Stimulated activated CD4-positive, alpha-beta T cell treated with anti-CD3 and anti-CD28 coated beads, Interleukin-4, amount 100 ng/mL, for 4 hours (primary cell): ENCODE measurements around the gene TMEM184B.
"Not testable (repeated sequence)": the region's sequence is repeated elsewhere in the genome, so short reads cannot be mapped to it uniquely, and the experiment has no call there.

ENCODE experiments used
- DNase-seq, 2 experiments: peaks; one replicate each; pipeline ENCODE4 v3.0.0-alpha.2; 2020

The TMEM184B gene

DNA sequence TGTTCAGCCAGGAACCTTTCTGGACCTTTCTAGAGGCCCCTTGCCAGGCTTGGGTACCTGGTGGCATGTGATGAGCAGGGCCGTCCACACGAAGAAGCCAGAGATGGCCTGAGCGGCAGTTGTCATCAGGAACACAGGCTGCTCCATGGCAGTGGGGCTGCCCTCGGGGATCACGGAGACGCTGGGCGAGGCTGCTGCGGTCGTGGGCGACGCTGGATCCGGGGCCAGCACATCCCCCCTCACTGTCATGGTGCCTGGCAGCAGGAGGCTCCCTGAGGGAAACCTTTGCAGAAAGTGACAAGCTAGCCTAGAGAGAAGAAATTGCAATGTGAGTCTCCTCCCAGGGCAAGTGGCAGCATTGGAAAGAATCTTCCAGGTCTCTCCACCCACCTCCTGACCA, 25.1 kb downstream of the TMEM184B start:
- no peak for DNase-seq

DNA sequence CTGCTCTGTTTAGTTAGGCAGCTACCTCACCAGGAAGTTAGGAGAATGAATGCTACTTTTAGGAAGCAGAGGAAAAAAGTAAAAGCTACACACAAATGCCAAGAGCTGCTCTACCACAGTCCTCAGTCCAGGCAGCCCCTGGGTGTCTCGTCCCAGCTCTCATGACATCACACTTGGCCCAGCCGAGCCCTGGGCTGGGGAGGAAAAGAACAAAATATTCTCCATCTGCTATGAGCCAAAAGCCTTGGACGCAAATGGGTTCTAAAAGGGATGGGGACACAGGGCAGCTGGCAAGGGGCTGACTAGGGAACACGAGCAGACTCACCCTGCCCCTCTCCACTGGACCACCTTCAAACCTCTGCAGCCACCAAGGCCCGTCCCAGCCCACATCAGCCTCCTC, 26.1 kb downstream of the TMEM184B start:
- DNase-seq = no peak

DNA sequence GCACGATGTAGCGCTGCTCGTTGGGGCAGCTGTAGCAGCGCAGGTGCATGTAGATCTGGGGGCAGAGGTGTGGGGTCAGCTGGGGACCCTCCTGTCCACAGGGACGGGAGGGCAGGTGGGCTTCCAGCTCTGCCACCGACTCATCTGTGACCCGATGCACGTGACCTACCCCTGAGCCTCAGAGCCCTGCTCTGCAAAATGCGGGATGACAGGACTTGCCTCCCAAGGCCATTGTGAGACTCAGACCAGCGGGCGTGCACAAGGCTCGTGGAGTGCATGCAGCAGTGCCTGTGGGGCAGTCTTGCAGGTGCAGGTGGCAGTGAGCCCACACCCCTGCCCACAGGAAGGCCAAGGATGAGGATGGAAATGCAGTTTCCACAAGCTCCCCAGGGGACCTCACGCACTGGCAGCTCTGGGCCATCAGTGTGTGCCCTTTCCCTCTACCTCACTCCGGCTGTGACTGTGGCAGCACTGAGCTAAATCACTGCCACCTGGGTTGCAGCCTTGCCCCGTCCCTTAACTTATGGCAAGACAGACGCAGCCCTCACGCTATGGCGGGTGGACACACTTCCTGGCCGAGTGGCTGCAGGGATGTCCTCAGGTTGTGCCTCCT, 26.7 kb downstream of the TMEM184B start:
- no peak for DNase-seq

DNA sequence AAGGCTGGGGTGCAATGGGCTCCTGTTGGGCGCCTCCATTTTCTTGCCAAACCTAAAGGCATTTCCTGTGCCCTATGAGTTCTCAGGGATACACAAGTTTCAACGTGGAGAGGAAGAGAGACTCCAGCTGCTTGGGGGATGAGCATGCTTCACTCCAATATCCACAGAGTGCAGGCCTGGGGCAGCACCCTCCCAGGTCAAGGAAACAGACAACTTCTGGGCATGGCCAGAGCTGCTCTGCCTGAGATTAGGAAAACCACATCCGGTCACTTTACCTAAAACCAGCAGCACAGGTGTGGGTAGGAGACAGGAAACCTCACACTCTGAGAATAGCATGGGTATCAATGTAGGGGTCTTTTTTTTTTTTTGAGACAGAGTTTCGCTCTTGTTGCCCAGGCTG, 28.7 kb downstream of the TMEM184B start:
- DNase-seq = no peak

DNA sequence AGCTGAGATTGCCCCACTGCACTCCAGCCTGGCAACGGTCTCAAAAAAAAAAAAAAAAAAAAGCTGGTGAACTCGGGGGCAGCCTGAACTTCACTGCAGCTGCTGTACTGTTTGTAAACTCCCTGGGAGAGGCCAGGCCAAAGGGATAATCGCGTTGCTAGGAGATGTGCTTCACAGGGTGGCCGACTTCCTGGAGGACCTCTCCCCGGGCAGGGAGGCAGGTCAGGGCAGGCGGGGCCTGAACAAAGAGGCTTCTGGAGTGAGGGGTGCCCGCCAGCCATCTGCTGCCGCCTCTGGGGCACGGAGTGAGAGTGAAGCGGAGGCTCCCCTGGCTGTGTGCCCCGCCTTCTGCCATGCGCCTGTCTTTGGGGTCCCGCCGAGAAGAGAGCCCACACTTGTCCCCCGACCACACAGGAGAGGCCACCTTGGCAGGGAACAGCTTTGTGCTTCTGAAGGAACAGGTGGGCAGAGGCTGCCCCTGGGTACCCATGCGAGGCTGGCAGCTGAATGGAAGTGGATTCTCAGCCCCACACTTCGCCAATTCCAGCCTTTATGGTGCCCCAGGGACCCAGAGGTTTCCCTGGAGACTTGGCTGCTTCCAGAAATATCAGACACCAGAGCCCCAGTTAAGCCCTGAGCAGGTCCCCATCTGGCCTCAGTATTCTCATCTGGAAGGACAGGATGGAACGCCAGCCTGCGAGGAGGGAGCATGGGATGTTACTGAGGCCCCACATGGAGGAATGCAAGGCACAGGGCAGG, 29.6 kb downstream of the TMEM184B start:
- no peak for DNase-seq

DNA sequence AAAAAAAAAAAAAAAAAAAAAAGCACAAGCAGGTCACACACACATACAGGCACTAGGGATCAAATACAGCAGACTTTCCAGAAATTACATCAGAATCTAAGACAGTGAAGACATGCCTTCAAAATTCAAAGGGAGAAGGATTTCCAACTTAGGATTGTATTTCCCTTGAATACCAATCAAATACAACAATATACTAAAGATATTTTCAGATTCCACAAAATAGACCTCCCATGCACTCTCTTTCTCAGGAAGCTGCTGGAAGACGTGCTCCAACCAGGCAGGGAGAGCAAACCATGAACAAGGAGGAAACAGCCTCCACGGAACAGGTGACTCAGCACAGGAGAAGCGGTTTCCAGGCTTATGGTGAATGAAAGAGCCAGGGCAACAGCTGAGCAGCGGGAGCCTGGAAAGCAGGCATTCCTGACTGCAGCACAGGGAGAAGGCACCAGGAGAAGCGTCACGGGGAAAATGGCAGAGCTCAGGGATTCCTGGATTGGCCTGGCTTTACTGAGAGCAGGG, 32.0 kb downstream of the TMEM184B start:
- no peak for DNase-seq

DNA sequence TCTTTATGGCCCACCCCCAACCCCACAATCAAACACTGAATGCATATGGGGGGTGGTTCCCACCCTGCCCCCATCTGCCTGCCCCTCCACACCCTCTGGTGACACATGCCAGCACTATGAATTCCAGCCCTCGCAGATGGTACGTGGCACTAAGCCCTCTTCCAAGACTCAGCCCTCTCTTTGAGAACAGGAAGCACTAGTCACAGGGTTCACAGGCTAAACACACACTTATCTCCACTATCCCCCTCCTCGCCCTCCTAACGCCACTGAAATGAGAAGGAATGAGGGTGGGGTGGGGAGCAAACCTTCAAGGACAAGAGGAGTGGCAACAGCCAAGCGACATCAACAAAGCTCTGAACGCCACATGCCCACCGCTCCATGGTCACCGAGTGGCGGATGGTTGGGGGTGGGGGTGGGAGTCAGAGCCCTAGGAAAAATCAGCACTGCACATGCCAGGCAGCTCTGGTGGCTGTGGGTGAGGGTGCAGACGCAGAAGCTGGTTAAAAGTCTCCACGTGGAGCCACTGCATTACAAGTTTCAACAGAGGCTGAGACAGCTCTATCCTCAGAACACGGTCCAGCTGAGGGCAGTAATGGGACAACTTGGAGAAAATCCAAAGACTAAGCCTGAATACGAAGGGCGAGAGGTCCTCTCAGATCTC, 33.6 kb downstream of the TMEM184B start:
- DNase-seq = no peak

DNA sequence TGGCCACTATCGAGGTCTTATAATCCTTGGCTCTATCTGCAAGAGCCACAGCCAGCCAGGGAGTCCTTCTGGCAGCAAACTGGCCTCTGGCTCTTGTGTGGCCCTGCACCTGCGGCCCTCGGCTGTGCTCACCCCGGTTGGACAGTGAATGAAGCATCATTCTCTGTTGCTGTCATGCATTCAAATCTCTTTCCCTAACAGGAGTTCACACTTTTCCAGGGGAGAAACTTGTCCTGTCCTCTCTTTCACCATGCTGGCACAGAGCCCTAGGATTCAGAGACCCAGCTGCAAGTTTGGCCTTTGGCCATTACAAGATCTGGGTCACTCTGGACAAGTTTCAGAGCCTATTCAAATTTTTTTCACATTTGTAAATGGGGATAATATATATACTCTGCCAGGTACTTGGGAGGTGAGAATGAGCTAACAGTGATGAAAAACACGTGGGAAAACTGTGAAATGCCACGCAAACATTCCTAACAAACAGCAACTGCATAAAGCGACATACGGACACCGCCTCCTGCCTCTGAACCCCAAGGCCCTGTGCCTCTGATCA, 34.2 kb downstream of the TMEM184B start:
- DNase-seq = no peak

DNA sequence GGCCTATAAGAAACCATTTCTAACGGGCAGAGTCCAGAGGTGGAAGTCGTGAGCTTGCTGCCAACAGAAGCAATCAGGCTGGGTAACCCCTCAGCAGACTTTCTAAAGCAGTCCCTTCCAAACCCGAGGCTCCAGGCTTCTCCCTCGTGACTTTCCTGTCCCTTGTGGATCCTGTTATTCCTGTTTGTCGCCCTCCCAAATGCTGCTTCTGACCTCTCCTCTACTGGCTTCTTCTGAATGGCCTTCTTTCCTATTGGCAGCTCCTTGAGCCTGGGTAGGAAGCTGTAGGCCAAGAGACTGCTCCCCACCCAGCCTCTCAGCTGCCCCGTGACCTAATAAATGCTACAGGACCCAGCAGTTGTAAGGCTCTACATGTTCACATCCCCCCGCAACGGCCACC, 36.0 kb downstream of the TMEM184B start:
- DNase-seq = no peak

DNA sequence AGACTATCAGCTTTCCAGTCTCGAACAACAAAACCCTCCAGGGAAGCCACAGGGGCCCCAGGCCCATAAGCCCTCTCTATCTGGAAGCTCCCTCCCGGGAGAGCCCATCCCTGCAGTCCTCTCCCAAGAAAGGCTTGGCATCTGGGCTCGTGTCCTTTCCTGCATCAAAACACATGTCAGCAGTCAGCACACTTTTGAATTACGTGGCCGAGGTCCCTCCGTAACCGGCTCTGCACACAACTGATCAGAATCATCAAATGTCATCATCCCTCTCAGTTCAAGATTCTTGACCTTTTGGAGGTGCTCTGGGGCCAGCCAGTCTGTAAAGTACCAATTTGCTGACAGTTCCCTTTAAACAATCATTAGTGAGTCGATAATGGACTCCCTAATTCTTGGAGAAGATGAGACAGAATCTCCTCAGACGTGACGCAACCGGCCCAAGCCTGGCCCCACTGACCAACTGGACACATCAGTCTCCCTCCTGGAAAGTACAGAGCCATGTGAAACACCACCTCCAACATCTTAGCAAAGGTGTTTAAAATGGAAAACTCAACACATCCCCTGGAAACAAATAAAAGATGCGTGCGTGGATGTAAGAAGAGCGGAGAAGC, 37.5 kb downstream of the TMEM184B start:
- DNase-seq = no peak

DNA sequence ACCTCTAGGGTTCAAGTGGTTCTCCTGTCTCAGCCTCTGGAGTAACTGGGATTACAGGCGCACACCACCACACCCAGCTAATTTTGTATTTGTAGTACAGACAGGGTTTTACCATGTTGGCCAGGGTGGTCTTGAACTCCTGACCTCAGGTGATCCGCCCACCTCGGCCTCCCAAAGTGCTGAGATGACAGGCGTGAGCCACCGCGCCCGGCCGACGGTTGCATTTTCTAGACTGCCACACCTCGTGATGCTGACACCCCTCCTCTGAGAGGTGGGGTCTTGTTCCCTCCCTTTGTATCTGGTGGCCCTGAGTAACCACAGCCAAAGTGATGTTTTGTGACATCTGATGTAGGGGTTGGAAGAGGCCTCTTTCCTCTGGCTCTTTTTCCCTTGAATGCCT, 39.0 kb downstream of the TMEM184B start:
- DNase-seq = not testable (repeated sequence)

DNA sequence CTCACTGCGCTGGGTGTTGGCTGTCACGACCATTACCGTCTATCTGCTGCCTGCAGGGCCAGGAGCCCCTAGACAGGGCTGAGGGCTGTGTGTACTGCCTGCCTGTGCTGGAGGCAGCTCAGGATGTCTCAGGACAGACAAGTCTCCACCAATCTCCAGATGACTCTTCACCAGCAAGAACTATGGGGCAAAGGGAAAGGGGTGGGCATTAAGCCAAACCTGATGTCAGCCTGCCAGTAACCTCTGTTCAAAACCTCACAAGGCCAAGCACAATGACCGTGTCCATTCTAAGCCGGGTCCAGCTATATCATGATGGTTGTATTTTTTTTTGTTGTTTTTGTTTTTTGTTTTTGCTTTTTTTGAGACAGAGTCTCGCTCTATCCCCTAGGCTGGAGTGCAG, 39.4 kb downstream of the TMEM184B start:
- DNase-seq = no peak

DNA sequence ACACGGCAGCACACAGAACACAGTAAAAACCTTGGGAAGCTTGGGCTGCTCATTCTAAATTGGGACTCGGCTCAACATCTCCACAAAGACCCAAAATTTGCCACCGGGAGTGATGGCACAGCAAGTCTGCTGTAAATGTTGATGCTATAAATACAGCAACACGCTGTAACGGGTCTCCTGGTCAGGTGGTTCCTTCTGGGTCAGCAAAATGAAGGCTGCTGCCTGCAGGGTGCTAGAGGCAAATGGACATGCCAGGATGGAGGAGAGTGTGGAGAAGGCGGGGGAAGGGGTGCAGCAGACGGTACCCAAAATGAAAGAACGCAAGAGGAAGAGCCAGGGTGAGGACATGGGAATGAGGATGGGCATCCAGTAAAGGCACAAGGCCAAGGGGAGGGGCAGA, 40.6 kb downstream of the TMEM184B start:
- no peak for DNase-seq

DNA sequence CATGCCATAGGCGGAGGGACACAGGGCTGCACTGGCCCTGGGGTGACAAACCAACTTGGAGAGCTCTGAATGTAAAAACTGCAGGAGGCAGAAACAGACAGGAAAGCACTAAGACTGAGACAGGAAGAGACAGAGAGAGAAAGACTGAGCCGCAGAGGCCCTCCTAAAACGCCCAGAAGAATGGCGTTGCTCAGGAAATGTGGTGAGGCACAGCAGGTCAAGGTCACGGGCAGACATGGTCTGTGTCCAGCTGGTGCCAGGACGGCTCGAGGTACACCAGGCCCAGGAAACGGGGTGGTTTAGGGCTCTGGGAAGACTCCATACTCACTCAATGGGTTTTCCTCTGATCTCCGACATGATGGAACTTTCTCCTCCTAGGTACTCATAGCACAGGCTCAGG, 41.9 kb downstream of the TMEM184B start:
- DNase-seq = no peak

DNA sequence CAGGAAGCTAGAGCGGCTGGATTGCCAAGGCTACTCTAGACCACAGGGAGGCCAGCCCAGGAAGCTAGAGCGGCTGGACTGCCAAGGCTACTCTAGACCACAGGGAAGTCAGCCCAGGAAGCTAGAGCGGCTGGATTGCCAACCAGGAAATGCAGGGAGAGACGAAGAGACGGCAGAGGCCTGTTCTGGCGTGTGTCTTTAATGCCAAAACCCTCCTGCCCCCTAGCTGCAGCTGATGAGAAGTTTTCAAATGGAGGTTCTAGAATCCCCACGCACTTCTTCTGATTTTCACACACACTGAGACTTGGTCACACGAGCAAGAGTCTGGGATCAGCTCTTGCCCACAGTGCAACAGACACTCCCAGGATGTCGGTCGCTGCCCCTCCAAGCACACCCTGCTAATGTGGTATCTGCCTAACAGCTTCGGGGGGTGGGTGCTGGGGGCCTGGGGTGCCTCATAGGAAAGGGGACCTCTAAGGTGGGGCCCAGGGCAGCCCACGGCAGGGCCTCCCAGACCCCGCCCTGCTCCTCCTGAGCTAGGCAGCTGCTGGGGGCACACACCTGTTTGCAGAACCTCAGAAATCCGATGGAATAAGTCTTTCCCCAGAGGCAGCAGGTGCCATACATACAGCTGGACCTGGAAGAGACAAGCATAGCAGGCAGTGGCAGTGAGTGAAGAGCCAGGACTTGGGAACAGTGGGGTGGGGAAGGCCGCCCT, 42.5 kb downstream of the TMEM184B start:
- peak in 1 of 2 experiments; percentile 24 for DNase-seq

DNA sequence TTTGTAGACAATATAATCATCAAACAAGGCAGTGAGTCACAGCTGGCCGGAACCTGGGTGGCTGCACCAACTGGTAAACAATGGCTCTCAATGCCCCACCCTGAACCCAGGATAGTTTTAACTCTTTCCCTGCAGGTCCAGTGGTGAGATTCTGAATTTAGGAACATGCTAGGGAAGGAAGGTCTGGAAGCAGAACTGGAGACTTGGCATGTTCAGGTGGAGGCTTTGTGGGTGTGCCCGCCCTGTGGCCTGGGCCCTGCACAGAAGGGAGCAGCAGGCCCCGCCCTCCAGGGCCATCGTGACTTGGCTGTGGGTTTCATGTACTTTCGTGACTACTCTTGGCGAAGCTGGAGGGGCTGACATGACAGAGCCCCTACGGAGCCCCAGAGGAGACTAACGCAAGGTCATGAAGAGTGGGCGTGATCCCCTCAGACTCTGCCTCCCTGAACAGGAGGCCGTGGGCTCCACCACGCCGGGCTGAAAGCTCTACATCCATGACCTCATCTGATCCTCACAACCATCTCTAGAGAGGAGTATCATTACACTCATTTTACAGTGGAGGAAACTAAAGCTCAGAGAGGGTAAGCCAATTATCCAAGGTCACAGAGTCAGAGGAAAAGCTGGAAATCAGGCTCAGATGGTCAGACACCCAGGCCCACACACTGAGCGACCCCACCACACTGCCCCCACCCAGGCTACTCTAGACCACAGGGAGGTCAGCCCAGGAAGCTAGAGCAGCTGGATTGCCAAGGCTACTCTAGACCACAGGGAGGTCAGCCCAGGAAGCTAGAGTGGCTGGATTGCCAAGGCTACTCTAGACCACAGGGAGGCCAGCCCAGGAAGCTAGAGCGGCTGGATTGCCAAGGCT, 43.7 kb downstream of the TMEM184B start:
- no peak for DNase-seq

DNA sequence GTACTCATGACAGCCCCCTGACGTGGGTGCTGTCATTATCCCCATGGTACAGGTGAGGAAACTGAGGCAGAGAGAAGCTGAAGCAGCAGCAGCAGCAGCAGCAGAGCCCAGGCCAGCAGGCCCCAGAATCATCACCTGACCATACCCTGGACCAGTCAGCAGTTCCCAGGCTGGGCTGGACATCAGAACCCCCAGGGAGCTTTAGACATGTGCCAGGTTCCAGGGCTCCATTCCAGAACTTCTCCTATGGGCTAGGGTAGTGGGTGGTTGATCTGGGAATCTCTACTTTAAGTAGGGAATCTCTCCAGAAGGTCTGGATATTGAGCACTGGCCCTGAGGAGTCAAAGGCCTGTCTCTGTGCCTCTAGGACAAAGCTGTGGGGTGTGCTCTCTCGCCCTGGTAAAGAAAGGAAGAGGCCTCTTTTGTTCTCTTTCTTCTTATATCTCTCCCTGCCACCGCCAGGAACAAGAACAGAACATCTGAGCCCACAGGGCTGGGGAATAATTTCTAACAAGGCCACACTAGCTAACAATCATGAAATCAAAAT, 44.4 kb downstream of the TMEM184B start:
- DNase-seq = no peak

DNA sequence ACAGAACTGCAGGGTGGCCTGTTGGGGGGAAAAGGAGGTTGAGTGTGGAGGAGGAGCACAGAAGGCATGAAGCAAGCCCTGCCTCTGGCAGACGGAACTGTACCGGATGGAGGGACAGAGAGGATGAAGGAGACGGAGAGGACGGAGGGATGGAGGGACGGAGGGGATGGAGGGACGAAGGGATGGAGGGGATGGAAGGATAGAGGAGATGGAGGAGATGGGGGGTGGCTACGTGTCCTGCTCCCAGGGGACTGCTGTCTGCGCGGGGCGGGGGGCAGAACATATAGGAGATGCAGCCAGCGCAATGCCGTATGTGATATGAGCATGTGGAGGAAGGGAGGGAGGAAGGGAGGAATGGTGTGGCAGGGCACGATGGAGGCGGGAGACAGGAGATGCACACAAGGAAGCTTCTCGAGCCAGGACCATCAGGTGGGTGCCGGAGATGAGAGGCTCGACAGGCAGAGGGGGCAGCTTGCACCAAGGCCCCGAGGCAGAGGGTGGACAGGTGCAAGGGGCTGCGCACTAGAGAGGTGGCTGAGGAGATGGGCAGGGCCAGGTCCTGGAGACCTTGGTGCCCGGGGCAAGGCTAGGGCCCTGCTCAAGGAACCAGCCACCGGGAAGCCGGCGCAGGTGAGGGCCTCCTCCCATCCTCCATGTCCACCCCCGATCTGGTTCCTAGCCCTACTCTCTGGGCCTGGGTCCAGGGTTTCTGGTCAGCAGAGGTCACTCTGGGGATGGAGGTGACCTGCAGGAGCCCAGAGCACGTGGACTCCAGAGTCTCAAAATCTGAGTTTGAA, 45.8 kb downstream of the TMEM184B start:
- DNase-seq = no peak

DNA sequence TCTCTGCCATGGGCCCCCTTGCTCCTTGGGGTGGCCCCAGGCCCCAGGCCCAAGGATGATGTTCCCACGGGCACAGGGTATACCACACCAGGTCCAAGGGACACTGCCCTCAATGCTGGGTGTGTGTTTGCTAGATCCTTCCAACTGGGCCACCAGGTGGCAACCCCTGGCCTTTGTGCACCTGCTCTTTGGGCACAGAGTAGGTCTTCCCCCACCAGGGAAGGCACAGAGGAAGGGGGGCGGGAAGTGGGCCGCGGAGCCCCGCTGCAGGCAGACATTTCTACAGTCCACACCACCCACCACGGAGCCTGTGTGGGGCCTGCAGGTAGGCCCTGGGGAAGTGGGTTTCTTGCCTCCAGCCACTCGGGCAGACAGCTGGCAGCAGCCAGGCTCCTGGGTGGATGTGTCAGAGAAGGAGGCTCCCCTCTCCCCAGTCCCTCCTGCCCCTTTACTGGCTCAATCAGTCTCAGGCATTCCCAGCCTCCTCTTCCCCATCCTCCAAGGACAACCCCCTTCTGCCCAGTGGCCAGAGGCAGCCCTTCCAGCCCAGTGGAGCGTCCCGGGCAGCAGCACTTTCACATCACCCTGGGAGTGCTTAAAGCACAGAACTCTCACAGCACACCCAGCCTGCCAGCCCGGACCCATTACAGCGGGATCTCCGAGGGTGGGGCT, 49.4 kb downstream of the TMEM184B start:
- DNase-seq = no peak

DNA sequence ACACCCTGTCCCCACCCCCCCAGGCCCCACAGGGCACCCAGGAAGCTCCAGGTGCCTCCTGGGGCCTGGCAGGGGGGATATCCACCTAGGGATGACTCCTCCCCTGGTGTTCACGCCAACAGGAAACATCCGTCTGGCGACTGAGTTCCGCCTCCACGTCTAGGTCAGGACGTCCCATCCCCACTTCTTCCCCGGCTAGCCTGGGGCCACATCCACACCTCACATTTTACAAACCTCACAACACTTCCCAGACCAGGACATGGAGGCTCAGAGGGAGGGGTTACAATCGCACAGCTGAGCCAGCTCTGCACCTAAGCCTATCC, 50.1 kb downstream of the TMEM184B start:
- DNase-seq = no peak
